ENCODE data around the gene OR56B1.

- no peak for TF ChIP-seq GATA3 (IDR thresholded peaks at IDR 0.05; ENCODE audit: low read depth, low read length)
- no peak for TF ChIP-seq GATA2 (IDR thresholded peaks at IDR 0.05; ENCODE audit: low read depth, low read length)
Measured at GRCh38 chr11:5783255-5783654, 47.0 kb downstream of the OR56B1 start, which contains the start of gene OR52N5.
